Measurements from ENCODE around the gene SANBR.

- TF ChIP-seq CTCF (conservative IDR thresholded peaks at IDR 0.05; ENCODE audit: low read length): no peak
- no peak for TF ChIP-seq EZH2phosphoT487 (IDR thresholded peaks at IDR 0.05; ENCODE audit: borderline replicate concordance)
Observed at GRCh38 chr2:61015976-61016375, 49.7 kb upstream of the SANBR start.

All from Loucy (cell line).